NCI-H128 (cell line): Measurements from ENCODE around the gene MANSC4.
A peak's percentile ranks its signal among the peaks of the same experiment; 100 is the strongest.

Source experiments
- DNase-seq: peaks from one replicate; lab custom pipeline; 2025; ENCODE audit not compliant: unreplicated experiment; lab: John Stamatoyannopoulos, UW

The MANSC4 gene

DNA sequence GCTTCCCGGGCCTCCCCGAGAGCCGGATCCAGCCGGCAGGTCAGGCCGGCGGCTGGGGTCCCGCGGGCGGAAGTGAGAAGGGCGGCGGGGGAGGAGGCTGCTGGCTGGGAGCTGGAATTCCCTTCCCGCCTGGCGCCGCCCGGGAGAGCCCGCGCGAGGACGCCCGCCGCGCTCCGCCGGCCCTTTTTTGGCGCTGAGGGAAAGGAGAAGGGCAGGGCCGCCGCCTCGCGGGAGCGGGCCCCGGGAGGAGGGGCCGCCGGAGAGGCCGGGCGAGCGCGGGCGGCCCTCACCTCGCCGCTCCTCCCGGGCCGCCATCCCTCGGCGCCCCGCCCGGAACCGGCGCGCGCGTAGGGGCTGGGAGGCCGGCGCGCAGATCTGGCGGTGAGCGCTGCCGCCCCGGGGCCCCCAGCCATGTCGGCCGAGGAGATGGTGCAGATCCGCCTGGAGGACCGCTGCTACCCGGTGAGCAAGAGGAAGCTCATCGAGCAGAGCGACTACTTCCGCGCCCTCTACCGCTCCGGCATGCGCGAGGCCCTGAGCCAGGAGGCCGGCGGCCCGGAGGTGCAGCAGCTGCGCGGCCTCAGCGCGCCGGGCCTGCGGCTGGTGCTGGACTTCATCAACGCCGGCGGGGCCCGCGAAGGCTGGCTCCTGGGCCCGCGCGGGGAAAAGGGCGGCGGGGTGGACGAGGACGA lies at the start of gene MANSC4, which contains the start of gene KLHL42:
MANSC4 (minus strand) TSS at position 317 of the 692 bp plus-strand sequence. CDS start 8,960 bp downstream, outside the sequence.
KLHL42 (plus strand) TSS at position 314 of the 692 bp plus-strand sequence; CDS start at position 412, 98 bp downstream.
- DNase-seq: peak; percentile 63

DNA sequence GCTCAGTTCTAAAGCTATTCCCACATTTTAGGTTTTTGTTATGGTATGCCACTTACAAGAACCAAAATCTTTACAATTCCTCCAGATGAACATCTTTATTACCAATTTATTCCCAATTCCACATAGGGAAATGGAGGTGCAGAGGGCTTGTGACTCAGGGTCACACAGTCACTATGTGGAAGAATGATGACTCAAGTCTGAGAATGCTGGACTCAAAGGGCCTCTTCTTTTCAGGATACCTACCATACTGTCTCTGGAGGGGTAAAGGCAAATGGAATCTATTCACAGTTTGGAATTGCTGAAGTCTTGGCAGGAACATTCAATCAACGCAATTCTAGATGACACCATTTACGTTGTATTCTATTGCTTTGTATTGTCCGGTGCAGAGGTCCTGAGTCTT lies 48.2 kb upstream of the MANSC4 start:
- no peak for DNase-seq

DNA sequence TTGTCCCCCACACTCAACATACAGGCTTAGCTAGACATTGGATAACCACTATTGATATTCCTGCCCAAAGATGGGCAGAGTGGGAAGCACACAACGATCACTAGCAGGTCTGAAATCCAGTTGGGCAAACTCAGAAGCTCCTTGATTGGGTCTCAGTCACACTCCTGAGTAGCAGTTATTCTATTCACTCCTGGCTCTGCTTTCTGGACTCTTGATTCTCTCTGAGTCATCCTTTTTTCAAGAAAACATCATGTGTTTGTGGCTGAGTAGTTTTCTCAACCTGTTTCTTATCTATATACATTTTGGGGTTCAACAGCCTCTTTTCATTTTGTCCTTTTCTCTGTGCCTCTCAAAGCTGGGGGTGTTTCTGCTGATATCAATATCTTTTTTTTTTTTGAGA lies 46.0 kb upstream of the MANSC4 start:
- no peak for DNase-seq

DNA sequence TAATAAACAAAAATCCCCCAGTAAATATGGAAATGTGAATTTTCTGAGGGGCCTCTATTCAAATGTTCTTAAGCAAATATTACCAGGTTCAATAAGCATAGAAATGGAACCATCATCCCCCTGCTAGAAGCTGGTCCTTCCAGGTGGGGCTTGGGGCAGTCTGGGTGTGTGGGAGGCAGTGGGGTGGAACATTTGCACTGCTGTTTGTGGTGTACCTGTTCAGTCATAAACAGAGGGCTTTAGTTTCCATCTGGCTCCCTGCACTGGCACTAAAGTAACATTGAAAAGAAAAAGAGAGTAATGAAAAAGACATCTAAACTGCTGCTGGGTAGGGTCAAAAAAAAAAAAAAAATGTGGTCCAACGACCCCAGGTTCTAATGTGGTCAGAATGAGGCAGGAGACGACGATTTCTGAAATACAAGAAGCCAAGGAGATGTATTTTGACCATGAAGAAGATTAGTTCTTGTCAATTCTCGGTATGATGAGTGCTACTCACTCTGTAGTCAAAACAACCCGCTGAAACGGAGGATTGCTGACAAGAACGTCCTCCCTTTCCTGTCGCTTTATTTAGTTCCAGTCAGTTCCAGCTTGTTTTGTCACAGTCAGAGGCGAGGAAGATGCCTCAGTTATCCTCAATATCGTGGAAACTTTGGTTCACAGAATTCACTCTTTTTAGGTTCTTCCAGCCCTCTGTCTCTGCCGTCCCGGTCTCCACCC lies 44.2 kb upstream of the MANSC4 start:
- DNase-seq: no peak

DNA sequence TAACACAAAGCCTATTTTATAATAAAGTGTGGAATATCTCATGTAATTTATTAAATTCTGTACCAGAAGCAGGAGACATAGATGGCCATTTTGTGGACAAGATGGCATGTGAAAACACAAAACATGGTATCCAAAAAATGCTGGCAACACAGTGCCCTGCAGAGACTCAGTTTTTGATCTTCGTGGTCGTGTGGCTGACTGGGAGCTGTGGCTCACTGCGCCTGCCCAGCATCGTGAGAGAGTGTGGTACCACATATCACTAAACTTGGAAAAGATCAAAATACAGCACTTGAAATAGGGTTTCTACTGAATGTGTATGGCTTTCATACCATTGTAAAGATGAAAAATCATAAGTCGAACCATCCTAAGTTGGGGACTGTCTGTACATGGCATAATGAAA lies 43.0 kb upstream of the MANSC4 start:
- no peak for DNase-seq

DNA sequence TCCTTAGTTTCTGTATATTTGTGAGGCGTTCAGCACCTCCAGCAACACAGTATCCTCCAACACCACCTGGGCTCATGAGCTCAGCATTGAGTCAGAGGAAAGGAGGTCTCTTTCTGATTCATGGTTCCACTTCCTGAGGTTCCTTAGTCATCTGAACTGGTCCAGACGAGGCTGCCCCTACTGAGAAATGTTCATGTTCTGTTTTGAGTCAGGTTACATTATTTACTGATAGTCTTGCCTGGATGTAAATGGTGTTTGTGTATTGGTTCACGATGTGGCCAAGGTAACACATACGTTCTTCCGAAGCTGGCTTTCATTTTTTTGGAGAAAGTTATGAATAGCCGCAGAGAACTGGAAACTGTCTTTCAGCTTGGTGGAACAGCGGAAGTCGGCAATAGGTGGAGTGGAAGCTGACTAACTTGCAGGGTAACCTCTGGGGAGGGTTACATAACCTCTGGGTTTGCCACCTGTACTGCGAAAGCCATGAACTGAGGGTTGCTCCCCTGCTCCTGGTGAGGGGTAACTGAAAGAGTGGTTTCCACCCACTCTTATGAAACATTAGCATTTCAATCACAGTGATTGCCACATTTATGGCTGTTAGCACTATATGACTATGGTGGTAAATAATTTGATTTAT lies 42.2 kb upstream of the MANSC4 start:
- DNase-seq: no peak

DNA sequence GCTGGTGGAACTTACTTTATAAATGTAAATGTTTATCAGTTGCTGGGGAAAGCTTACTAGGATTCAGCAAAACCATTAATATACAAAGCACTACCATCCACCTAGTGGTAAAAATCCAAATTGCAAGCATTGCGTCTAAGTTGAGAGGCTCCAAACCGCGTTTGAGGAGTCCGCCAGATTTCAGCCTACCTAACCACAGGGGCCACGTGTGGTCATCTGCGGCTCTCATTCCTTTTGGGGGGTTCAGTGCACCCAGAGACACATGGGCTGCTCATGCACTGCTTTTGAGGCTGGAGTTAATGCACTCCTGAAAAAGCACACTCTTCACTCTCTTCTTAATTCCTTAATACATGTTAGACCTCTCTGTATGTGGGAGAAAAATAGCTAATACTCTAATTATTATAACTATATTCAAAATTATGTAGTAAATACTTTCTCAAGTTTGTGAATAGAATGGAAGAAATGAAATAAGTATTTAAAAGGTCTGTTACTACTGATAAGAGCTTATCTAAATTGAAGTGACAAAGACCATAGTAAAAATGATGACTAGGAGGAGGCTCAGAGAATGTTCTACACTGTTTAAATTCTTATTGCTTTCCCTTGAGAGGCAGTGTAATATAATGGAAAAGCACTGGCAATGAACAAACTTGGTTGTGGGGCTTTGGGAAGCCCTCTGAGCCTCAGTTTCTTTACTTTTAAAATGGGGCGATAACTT lies 41.4 kb upstream of the MANSC4 start:
- DNase-seq: peak; percentile 40

DNA sequence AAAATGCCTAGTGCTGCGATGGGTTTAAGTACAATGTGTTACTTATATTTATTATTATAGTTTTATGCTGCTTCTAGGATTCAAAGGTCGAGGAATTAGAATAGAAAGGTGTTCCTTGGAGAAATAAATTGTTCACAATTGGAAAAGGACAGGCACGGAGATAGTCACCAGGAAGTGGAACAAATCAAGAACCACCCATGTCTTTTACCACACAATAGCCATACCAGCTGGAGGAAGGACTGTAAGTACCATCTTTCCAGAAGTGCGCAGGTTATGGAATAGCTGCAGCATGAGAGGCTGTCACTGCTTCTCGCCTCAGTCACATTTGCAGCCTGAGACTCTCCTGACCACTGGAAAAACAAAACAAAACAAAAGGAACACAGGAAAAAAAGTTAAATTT lies 40.5 kb upstream of the MANSC4 start:
- no peak for DNase-seq

DNA sequence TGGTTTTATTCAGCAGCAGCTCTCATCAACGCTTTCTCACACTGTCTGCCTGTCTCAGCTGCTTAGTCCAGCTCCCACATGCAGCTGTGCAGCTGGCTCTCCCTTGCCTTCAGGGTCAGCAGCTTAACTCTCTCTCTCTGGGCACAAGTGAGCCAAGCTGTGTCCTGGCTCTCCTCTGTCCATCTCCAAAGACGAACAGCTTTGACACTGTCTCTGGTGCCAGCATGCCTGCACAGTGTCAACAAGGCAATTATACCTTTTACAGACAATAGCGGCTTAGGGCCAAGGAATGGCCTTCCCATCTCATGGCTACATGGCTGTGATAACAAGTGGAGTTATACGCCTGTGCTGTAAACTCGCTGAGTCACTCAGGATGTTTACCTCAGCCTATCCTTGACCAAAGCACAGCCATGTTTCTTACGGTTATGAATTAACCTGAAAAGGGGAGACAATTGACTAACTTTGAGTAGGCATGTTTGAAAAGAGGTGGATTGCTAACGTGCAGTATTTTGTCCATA lies 38.4 kb upstream of the MANSC4 start:
- DNase-seq: no peak

DNA sequence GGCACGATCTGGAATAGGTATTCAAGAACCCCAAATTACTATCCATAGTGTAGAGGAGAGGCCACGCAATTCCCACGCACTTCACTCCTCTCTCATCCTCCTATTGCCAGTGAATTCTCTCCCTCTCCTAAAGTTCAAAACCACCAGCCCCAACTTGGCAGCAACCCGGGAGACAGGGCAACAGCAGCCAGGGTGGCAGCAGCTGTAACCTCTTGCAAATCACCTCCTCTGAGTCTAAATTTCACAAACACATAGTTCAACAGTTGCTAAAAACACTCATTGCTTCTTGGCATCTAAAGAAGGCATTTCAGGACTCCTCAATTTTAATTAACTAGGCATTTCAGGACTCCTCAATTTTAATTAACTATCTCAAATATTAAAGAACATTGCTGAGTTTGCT lies 37.7 kb upstream of the MANSC4 start:
- no peak for DNase-seq

DNA sequence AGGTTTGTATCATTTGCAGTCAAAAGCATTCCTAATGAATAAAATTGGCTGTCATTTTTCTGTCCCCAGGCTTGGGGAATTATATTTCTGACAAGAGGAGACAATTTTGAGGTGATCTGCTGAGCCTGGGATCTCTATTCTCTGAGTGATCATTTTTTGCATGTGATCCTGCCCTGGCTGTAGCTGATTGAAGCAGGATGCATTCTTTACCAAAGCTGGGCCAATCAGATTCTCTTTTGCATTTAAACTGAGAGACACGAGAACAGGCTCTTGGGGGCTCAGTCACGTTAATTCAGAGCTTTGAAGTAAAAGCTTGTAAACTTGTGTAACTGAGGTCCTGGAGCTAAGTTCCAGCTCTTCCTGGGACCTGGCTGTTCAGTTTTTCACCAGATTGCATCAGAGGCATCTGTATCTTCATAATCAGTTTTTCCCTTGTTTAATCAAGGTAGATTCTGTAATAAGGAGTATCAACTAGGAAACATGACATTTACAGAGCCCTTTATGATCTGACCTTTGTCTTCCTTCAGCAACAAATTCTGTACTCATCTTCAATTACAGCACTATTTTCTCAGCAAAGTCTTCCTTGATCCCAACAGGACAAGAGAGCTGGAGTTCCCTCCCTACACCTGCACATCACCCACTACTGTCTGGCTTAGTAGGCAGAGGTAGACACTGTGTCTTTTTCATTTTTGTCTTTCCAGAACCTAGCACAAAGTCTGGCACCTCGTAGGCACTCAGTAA lies 35.0 kb upstream of the MANSC4 start:
- DNase-seq: no peak

DNA sequence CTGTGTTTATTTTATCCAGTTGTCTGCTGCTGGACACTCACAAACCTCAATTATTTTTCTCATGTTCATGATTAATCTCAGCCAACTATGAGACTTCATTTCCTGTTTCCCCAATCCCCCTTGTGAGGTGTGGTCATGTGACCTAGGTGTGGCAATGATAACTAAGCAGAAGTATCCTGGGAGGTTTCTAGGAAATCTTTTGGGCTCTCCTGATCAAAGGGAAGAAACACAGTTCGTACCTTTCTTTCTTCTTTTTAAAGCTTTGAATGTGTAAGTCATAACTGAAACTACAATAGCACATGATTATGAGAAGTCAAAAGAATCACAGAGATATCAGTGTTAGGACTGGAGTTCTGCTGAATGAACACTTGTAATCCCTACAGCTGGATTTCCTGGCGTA lies 34.4 kb upstream of the MANSC4 start:
- no peak for DNase-seq

DNA sequence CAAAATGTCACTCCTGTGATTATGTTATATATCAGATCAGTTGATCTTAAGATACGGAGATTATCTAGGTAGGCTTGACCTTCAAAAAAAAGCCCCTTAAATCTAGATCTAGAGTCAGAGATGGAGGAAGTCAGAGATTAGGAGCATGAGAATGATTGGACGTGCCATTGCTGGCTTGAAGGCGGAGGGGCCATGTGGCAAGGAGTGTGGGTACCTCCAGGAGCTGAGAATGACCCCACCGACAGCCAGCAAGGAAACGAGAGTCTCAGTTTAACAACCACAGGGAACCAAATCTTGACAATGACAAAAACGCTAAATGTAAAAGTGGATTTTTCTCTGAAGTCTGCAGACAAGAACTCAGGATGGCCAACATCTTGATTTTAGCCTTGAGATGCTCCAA lies 32.5 kb upstream of the MANSC4 start:
- DNase-seq: no peak

DNA sequence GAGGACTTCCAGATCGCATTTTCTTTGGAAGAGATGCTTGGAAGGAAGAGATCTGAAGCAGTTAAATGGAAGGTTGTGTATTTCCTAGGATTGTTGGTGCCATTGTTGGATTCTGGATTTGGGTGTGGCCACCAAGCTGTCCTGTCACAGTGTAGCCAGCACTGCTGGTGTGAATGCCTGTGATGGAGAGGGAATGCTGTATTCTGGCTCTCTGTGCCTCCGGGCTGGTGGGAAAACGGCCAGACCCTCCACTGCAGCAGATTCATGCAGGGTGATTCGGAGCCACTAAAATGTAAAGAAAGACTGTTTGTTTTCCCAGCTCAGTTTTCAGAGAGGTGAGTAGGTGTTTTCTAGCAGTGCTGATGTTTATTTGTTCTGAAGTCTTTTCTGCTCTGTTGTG lies 30.7 kb upstream of the MANSC4 start:
- no peak for DNase-seq

DNA sequence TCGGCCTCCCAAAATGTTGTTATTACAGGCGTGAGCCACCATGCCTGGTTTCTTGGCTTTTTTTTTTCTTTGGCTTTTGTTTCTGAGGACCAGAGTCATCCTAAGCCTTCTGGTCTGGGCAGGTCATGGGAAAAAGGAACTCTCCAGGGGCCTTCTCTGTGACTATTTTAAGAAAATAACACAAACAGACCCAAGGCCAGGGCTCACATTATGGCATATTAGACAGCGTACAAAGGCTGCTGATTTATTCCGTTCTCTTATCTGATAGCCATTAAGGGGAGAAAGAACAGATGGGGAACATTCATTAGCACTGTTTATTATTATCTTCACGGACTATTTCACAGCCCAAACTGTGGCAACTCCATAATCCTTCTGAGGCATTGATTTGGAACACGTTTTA lies 28.8 kb upstream of the MANSC4 start:
- no peak for DNase-seq

DNA sequence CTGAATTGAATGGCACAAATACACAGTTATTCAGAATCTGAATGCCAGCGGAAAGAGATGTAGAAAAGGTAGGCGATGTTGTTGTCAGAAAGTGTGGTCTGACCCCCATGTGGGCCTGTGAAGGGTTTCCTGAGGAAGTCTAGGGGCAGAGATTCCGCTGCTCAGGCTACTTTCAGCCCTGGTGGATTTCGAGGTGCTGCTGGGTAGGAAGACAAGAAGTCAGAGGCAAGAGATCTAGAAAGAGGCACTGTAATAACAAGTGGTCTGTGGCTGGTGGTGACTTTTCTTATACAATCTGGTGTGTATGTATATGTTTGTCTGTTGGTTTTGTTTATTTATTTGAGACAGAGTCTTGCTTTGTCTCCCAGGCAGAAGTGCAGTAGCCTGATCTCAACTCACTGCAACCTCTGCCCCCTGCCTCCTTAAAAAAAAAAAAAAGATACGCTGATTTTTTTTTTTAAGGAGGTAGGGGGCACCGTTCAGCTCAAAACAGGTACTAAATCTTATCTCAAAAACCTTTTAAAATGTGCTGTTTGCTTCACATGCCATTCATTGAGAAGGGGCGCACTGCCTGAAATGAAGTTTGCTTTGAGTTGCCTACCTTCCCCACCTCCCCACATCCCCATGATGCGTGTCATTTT lies 27.1 kb upstream of the MANSC4 start:
- DNase-seq: no peak

DNA sequence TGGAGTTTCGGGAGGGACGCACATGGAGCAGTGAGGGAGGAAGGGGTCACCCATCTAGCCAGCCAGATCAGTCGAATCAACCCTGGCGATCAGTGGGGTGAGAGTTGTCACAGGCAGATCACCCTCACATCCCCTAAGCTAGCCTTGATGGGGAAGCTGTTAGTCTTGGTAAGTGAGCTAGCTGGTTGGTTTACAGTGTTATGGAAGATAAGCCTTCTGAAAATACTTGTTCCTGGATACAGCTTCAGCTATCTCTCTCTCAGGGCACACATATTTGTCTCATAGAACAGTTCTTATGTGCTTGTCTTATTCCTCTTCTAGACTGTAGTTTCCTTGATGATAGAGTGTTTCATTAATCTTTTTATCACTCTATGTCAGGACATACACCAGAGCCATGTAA lies 26.2 kb upstream of the MANSC4 start:
- no peak for DNase-seq

DNA sequence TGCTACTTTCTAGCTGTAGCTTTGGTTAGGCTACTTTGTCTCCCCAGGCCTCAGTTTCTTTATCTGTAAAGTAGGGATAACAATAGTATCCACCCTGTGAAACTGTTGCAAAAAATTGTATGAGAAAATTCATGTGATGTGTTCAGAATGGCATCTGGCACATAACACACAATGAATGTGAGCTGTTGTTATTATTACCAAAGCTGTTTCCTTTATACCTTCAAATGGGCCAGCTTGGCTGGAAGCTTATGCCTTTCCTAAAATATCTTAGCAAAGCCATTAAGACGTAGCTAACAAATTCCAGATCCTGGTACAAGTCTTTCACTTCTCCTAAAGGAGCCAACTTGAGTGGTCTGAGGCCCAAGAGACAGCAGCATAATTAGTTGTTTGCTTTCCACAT lies 25.2 kb upstream of the MANSC4 start:
- DNase-seq: no peak

DNA sequence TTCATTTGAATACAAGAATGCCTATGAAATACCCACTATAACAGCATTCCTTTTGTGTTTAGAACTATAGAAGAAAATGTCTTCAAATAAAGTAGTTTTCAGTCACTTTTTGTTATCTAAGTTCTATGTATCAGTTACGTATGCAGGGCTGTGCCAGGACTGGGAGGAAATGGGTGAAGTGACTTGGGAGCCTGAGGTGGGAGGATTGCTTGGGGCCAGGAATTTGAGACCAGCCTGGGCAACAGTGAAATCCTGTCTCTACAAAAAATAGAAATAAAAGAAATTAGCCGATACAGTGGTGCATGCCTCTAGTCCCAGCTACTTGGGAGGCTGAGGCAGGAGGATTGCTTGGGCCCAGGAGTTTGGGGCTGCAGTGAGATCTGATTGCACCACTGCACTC lies 22.9 kb upstream of the MANSC4 start:
- no peak for DNase-seq

DNA sequence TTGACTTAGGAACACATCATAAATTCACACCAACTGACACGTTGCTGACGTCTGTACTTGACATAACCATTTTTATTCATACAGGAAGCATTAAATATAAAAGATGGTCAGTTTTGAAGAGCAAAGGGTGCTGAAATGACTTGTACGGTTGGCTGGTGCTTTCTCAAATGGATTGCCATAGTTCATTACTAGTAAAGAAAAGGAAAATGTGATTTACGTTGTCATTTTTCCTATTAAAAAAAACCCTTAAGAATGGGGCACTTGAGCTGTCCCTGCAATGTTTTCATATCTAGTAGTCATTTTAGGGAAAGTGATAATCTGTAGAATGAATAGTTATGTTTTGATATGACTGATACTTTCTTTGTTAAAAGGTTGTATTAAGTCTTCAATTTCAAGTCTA lies 22.5 kb upstream of the MANSC4 start:
- DNase-seq: no peak
